ENCODE data around the gene RANBP10. TPM values are rescaled to one million over a fixed set of nuclear protein-coding genes. Genes with fewer than 3 reads are reported as not detected.
"Not testable (repeated sequence)": the region's sequence is repeated elsewhere in the genome, so short reads cannot be mapped to it uniquely, and the experiment has no call there.

RANBP10 gene
- polyA plus RNA-seq, 4 donors, result 21.6 to 28.5 (median 22.3) TPM

DNA sequence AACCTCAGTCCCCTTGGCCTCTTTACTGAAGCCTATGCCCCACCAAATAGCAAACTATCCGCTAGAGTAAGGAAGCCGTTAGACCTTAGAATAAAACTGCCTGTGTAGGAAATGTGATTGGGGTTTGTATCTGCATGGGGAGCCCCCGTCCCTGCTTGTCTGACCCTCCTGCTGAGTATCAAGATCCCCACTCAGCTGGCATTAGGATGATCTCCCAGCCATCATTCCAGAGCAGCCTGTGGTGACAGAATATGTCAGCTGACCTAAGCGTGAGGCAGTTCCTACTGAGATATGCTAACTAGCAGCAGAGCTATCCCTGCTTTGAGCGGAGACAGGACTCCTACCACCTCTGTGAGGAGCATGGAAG lies 86.6 kb downstream of the RANBP10 start:
- DNase-seq (ENCODE audit: low read depth in 4 of 4, low spot score in 3 of 4), result peak in 1 of 4 donors; percentile 12

DNA sequence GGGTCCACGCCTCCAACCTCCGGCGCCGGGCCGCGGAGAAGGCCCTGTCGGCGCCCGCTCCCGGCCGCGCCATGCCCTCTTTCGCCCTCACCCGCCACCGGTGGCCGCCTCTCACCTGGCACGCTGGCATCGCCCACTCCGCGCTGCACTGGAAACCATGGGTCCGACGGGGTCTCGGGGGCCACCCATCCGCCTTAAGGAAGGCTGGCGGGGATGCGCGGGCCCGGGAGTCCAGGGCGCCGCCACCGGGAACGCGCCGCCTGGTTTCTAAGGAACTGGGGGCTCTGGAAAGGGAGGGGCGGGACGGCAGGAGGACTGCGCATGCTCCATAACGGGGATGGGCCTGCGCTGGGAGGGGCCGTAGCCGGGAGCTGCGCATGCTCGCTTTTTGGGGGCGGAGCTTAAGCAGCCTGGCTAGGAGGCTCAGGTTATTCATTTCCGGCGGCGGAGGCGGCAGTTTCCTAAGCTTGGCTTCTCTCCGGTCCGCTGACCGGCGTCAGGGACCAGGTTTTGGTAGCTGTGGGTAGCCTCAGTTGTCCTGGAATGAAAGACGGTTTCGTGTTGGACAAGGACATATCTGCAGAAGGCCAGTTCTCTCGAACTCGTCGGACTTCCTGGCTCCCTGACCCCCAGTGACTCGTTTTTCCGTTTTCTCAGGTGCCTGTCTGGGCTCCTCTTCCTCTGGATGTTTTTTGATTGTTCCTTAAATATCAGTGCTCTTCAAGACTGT lies 87.1 kb downstream of the RANBP10 start, which contains the start of gene GFOD2:
GFOD2 (minus strand) TSS at position 269 of the 730 bp plus-strand sequence. CDS start 33,601 bp downstream, outside the sequence.
- DNase-seq (ENCODE audit: low read depth in 4 of 4, low spot score in 3 of 4), result peak; percentile 91 to 98 (median 93)

DNA sequence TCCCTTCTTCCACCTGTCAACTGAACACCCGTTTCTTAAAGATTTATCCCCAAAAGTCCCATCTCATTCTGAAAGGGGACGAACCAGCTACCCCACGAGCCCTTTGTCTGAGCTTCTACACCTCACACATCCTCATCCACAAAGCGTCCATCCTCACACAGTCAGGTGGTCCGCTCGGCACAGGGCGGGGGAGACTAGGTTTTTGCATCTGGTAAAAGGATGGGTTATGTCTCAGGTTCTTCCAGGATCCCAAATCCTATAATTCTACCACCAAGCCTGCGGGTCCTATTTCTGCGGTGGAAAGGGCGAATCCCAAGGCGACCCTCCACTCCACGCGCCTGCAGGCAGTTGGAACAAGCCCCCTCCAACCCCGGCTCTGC lies 87.7 kb downstream of the RANBP10 start:
- DNase-seq (ENCODE audit: low read depth in 4 of 4, low spot score in 3 of 4), result no peak

- no peak for DNase-seq (ENCODE audit: low read depth in 4 of 4, low spot score in 3 of 4)
These were observed 90.3 kb downstream of the RANBP10 start for GRCh38 chr16:67716097-67716496.

GRCh38 chr16:67714522-67714921 lies 91.8 kb downstream of the RANBP10 start:
- DNase-seq (ENCODE audit: low read depth in 4 of 4, low spot score in 3 of 4), result no peak

DNA sequence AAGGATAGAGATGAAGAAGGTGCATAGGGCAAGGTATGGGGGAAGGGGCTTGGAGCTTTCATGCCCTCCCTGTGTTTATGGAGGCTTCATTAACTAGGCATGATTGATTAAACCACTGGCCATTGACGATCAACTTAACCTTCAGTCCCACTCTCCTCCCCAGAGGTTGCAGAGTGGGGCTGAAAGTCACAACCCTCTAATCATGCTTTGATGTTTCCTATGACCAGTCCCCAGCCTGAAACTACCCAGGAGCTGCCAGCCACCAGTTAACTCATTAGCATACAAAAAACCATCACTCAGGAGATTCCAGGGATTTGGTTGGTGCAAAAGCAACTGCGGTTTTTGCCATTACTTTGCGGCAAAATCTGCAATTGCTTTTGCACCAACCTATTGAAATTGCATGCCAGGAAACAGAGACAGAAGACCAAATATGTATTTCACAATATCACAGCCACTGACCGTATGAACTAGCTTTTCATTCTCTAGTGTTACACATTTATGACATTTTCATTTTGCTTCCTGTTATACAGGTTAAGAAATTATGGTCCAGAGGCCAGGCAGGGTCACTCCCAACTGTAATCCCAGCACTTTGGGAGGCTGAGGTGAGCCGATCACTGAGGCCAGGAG lies 92.6 kb downstream of the RANBP10 start:
- no peak for DNase-seq (ENCODE audit: low read depth in 4 of 4, low spot score in 3 of 4)

DNA sequence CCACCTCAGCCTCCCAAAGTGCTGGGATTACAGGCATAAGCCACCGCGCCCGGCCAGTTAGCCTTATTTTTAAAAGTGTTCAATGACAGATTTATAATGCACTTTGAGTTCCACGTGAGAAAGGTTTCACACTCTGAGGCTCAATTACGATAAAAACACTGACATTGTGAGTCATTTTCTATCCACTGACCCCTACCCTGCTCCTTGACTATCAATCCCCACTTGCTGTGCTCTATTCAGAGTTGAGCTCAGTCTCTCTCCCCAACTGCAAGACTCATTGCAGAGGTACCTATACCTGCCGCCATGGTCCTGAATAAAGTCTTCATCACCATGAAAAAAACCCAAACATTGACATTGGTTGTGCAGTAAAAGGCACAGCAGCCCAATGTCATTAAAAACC lies 95.8 kb downstream of the RANBP10 start:
- no peak for DNase-seq (ENCODE audit: low read depth in 4 of 4, low spot score in 3 of 4)

DNA sequence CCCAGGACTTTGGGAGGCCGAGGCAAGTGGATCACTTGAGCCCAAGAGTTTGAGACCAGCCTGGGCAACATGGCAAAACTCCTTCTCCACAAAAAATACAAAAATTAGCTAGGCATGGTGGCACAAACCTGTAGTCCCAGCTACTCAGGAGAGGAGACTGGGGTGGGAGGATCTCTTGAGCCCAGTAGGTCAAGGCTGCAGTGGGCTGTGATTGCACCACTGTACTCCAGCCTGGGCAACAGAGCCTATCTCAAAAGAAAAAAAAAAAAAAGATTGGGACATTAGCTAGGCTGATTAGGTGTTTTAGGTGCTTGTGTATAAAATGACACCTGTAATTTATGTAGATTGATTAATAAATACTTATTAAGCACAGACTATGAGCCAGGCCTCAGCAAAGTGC lies 97.3 kb downstream of the RANBP10 start:
- no peak for DNase-seq (ENCODE audit: low read depth in 4 of 4, low spot score in 3 of 4)

DNA sequence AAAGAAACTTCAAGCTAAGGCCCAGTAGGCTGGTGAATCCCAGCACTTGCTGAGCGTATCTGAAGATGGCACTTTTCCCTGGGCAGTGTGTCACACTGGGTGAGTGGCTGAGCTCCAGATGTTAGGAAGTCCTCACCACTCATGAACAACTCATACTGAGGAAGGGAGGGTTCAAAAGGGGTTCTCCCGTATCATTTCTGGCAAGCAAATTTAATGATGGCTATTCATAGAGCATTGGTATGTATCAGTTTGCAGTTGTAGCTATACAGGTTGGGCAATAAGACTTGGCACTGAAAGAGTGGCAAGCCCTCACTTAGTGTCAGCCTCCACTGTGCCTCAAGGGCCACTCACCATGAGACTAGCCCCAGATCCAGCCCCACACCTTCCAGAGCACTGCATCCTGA lies 98.0 kb downstream of the RANBP10 start:
- DNase-seq (ENCODE audit: low read depth in 4 of 4, low spot score in 3 of 4), result no peak

GRCh38 chr16:67707790-67708189 lies 98.6 kb downstream of the RANBP10 start:
- DNase-seq (ENCODE audit: low read depth in 4 of 4, low spot score in 3 of 4), result no peak

GRCh38 chr16:67707210-67707609 lies 99.2 kb downstream of the RANBP10 start:
- DNase-seq (ENCODE audit: low read depth in 4 of 4, low spot score in 3 of 4), result no peak

GRCh38 chr16:67704110-67704509 lies 102.2 kb downstream of the RANBP10 start:
- DNase-seq (ENCODE audit: low read depth in 4 of 4, low spot score in 3 of 4), result no peak

GRCh38 chr16:67703626-67704025 lies 102.7 kb downstream of the RANBP10 start:
- DNase-seq (ENCODE audit: low read depth in 4 of 4, low spot score in 3 of 4), result no peak

DNA sequence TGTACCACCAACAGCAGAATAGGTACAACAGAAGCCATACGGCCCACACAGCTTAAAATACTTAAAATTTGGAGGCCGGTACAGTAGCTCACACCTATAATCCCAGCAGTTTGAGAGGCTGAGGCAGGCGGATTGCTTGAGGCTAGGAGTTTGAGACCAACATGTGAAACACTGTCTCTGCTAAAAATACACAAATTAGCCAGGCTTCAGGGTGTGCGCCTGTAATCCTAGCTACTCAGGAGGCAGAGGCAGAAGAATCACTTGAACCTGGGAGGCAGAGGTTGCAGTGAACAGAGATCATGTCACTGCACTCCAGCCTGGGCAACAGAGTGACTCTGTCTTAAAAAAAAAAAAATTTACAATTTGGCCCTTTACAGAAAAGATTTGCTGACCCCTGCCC lies 104.2 kb downstream of the RANBP10 start:
- DNase-seq (ENCODE audit: low read depth in 4 of 4, low spot score in 3 of 4), result no peak

DNA sequence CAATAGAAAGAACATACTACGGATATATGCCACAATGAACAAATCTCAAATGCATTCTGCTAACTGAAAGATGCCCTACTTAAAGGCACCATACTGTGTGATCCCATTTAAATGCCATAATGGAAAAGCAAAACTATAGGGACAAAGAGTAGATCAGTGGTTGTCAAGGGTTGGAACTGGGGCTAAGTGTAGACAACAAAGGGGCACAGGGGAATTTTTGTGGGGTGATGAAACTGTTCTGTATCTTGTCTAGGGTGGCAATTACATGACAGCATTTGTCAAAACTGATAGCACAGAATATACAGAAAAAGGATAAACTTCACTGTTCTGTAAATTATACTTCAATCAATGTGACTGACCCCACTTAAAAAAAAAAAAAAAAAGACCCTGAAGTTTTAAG lies 104.9 kb downstream of the RANBP10 start:
- no peak for DNase-seq (ENCODE audit: low read depth in 4 of 4, low spot score in 3 of 4)

DNA sequence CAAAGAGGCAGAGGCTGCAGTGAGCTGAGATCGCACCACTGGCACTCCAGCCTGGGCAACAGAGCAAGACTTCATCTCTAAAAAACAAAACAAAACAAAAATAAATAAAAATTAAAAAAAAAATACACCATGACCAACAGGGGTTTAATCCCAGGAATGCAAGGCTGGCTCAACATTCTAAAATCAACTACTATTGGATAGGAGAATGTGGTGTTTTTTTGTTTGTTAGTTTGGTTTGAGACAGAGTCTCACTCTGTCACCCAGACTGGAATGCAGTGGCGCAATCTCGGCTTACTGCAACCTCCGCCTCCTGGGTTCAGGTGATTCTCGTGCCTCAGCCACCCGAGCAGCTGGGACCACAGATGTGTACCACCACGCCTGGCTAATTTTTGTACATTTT lies 107.1 kb downstream of the RANBP10 start:
- DNase-seq (ENCODE audit: low read depth in 4 of 4, low spot score in 3 of 4), result no peak

DNA sequence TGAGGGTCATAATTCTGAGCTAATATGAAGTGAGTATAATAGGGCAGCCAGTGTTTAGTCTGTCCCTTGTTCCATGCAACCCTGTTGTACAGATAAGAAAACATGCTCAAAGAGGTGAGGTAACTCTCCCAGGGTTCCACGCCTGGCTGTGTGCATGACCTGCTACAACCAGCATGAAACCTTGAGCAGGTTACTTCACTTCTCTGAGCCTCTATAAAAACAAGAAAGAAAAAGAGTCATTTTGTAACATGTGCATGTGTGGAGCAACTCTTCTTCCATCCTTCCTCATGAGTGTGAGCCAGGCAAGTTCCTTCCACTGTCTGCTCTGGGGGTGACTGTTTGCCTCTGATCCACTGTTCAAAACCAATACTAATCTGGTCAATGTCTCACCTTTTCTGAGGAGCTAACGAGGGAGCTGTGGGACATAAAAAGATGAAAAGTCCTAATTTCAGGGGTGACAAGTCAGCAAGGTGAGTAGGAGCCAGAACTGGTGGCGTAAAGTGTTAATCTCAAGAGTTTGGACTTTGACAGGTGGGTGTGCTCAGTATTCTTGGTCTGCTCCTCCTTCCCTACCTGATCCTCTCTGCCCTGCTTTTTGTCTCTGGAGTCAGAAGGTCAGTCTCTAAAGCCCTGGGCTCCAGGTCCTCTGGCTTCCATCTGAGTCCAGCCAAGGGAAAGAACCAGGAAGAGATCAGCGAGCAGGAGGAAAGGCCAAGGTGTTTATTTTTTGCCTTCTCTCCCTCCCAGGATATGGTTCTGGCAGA lies 108.8 kb downstream of the RANBP10 start:
- DNase-seq (ENCODE audit: low read depth in 4 of 4, low spot score in 3 of 4), result no peak

DNA sequence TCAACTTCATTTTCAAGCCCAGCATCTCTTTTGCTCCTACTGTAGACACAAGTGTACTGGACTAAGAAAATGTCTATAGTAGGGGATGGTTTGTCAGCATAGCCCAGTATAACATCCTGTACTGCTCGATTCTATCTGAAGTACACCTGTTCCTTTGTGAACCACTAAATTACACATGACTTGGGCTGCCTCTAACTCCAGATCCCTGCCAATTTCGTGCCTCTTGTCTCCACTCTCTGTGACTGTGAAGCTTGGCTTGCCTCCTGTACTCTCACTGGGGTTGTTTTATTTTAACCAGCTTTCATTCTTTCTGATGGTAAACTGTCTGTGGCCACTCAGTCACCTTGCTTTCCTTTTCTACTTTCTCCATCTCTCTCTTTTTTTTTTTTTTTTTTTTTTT lies 111.7 kb downstream of the RANBP10 start:
- DNase-seq (ENCODE audit: low read depth in 4 of 4, low spot score in 3 of 4), result no peak

DNA sequence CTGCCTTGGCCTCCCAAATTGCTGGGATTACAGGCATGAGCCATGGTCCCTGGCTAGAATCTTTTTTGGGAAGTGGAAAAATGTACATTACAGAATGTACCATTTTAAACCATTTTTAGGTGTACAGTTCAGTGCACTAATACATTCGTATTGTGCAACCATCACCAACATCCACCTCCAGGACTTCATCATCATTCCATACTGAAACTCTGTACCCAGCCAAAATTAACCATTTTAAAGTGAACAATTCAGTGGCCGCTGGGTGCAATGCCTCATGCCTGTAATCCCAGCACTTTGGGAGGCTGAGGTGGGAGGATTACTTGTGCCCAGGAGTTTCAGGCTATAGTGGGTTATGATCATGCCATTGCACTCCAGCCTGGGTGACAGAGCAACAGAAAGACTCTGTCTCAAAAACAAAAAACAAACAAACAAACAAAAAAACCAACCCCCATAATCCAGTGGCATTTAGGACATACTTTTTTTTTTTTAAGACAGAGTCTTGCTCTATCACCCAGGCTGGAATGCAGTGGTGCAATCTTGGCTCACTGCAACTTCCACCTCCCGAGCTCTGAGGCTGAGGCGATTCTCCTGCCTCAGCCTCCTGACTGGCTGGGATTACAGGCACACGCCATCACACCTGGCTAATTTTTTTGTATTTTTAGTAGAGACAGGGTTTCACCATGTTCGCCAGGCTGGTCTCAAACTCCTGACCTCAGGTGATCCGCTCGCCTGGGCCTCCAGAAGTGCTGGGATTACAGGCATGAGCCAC lies 112.7 kb downstream of the RANBP10 start:
- DNase-seq (ENCODE audit: low read depth in 4 of 4, low spot score in 3 of 4), result not testable (repeated sequence)

- no peak for DNase-seq (ENCODE audit: low read depth in 4 of 4, low spot score in 3 of 4)
These were observed 120.8 kb downstream of the RANBP10 start for GRCh38 chr16:67685388-67686112.

Measured in right renal pelvis (tissue), 4 donors.